GM19468 (cell line): ENCODE results near the gene PLCB1.

Experiments
- ATAC-seq: cut with Tn5 transposase; IDR thresholded peaks from one replicate; pipeline ENCODE4 v1.9.1; 2021; ENCODE audit warnings: mild to moderate bottlenecking, moderate library complexity, moderate number of reproducible peaks; ENCODE audit not compliant: unreplicated experiment; ENCODE audit errors: extremely low read depth

The PLCB1 gene

DNA sequence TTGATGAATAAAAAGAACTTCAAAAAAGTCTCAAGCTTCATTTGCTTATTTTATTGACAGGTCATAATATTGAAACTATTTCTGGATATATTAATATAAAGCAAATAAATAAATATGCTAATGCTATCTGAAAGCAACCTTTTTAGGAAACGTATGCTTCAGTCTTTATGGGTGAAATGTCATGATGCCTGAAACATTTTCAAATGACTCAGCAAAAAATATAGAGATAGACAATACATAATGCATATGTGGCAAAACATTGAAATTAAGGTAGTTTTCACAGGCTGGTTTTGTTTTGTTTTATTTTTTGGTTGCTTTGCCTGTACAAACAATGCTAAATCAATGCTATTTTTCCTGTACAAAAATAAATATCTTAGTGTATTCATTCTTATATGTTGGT lies 742.4 kb downstream of the PLCB1 start:
- no peak for ATAC-seq

DNA sequence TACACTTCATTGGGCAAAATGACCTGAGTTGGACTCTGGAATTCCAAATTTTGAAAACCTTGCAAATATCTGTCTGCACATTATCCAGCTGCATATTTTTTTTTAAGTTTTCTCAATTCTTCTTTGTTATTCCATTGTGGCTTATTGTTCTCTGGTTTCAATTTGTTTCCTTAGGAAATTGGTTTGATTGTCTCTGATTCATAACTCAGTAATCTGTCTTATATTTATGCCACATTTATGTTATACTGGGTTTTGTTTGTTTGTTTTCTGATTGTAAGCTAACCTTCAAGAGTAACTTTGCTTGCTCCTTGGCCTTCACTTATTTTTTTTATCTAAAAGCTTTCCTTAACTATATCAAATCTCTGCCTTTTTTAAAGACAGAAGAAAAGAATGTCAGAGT lies 743.5 kb downstream of the PLCB1 start:
- no peak for ATAC-seq

DNA sequence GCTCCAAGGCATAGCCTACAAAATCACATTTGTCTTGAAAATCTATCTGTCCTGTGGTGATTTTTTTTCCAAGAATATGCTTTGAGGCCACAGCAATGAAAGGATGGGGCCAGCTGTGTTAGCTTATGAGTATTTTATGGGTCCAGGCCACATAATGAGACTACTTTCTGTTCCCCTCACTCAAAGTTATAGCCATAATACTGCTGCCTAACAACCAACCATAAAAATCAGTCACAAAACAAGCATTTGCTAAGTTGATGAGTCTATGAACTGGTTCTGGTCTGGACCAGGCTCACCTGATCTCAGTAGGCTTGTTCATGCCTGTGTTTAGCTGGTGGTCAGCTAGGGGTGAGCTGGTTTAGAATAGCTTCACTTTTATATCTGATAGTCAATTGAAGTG lies 744.3 kb downstream of the PLCB1 start:
- no peak for ATAC-seq

DNA sequence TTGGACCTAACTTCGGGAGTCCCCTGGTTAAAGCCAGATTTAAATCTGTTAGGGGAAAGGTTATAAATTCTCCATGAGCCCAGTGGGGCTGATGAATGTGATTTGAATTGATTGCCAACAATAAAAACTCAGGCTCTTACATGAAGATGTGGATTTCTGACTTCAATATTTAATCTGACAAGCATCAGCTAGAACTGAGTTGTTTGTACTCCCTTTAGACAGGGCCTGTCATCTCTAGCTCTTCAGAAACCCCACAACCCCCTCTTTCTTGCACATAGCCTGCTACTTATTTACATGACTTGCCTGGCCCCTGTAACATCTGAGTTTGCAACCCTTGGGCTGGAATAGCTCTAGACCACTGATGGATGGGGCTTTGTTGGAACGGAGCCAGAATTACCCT lies 745.2 kb downstream of the PLCB1 start:
- ATAC-seq: no peak

DNA sequence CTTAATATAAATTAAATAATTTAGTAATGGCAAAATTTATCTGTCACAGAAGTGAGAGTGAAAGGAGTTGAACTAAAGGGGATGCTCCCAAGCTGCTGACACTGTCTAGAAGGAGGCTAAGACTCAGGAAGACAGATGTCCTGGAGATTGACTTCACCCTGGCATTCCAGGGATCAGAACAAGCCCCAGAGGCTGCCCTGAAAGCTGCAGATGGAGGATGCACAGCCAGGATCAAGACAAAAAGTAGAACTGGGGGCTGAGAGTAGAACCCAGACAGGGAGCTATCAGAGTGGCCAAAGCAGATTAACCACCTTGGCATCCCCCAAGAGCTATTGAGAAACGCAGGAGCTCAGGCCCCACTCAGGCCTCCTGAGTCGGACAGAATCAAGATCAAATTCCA lies 747.6 kb downstream of the PLCB1 start:
- ATAC-seq: no peak

DNA sequence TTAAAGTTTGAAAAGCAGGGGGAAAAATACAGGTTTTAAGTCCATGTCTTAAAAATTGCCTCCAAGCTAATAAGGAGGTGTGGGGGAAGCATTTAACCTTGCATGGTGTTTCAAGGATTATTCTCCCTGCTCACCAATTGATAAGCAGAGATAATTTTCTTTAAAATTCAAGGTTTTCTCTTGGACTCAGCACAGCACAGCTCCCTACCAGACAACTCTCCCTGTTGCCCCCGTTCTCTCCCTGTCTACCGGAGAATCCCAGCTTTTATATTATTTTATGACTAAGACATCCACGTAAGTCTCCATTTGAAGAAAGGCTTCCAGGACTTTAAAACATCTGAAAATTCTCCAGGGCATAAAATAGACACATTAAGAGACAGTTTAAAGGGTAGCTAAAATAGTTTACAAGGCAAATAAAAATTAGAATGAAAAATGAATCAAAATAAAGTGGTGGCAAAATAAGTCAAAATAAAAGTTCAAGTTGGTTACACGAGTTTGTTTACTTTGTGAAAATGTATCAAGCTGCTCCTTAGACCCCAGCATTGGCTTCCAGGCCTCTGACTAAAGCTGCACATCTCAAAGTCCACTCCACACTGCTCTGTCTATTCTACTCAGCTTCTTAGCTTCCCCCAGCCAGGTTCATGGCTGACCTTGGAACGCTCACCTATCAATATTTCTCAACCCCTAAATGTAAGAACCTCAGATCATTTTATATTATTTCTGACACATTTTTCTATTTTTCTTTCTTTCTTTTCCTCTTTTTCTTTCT lies 748.2 kb downstream of the PLCB1 start:
- no peak for ATAC-seq

DNA sequence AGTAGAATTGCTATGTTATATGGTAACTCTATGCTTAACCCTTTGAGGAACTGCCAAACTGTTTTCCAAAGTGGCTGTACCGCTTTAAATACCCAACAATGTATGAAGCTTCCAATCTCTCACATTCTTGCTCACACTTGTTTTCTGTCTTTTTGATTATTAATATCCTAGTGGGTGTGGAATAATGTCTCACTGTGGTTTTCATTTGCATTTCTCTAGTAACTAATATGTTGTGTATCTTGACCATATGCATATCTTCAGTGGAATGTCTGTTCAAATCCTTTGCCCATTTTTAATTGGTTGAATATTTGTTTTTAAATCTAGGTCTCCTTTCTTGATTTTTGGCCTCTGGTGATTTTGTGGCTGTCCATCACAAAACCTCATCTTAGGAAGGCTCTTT lies 759.0 kb downstream of the PLCB1 start:
- no peak for ATAC-seq

DNA sequence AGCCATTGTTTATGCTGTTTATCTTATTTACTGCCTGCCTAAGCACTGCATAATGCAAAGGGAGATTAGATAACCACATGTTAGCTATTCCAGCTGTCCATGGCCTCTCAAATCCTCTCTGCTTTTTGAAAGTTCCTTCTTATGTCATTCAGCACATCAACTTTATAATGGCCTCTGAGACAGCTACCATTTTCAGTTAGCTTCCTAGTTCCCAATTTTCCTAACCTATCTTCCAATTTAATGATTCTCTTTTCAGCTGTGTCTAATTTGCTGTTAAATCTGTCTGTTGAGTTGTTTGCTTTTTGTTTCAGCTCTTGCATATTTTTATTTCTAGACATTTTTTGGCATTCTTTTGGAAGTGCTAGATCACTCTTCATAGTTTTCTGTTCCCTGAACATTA lies 763.4 kb downstream of the PLCB1 start:
- ATAC-seq: no peak

DNA sequence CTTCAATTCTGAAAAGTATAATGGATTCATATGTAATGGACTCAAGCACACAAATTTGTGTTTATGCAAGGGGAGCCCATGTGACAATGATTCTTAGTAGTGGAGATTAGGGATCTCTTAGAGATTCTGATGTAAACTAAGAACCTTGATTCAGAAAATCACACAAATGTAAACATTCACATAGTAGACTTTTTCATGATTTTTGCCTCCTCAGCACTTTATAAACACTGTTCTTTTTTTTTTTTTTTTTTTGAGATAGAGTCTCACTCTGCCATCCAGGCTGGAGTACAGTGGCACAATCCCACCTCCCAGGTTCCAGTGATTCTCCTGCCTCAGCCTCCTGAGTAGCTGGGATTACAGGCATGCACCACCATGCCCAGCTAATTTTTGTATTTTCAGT lies 766.8 kb downstream of the PLCB1 start:
- no peak for ATAC-seq

DNA sequence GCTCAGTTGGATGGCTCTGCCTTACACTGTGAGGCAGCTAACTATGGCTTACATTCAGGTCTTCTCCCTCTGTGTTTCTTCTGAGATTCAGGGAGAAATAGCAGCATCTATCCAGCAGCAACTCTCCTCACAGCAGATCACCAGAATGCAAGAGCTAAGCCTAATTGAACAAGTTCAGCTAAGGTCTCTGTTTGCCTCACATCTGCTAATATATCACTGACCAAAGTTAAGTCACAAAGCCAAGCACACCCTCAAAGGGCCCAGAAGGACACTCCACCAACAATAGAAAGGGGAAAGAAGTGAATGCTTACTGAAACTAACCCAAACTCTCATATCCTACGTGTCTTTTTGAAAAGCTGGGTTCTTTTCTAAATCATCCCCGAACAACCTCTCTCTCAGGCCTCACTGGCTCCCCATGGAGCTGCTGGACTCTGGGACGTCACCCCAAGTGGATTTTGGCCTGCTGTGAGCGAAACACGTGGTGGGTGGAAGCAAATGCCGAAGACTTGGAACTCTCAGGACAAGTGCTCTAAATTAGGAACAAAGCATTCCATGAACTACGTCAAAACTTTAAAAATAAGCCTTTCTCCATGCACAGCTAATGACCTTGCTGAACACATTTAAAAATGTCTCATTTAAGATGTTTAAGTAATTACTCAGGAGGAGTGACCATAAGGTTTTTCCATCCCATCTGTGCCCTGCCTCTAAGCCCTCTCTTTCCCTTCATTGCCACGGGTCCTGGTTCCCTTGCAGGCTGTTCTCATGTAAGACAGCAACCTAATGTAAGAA lies 769.4 kb downstream of the PLCB1 start:
- no peak for ATAC-seq

DNA sequence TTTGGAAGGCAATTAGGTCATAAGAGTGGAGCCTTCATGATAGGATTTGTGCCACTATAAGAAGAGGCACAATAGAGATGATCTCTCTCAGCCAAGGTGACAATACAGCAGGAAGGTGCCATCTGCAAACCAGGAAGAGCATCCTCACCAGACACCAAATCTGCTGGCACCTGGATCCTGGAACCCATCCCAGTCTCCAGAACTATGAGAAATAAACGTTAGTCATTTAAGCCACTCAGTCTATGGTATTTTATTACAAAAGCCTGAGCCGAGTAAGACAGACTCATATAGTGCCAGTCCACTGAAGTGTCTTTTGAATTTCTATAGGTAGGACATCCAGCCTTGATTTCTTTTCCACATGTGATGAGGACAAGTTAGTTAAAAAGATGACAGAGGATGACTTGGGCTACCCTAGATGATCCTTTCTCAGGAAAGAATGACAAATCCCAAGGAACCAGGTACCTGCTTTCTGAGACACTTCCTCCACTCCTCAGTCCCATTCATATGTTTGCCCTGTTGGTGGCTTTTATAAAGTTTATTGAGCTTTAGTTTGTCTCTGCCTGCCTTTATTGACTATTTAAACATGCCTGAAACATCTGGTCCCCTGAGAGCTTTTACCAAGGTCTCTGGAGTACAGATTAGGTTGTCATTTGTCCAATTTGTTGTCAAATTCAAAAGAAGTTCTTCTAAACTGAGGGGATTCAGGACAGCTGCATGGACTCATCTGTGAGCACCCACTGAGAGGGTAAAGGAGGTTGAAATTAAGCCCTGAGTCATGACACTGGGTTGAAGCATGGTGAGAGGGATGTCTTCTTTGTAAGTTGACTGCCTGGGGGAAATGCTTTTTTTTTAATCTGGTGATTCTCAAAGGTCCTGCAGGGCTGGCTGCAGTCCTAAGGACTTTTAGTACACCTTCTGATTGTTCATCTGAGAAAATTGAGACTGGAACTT lies 771.9 kb downstream of the PLCB1 start:
- ATAC-seq: no peak

DNA sequence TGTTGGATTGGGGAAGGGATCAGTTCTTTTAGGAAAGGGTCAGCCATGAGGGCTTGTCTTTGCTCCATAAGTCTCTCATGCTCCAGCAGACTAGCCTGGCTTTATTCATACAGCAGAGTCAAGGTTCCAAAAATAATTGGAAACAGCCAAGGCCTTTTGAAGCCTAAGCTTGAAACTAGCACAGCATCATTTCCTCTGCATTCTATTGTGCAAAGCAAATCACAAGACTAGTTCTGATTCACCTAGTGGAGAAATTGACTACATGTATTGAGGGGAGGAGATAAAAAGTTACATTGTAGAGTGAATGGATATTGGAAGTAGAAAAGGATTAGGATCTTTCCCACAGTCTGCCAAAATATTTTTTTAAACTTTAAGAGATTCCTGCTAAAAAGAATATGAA lies 777.5 kb downstream of the PLCB1 start:
- ATAC-seq: no peak

DNA sequence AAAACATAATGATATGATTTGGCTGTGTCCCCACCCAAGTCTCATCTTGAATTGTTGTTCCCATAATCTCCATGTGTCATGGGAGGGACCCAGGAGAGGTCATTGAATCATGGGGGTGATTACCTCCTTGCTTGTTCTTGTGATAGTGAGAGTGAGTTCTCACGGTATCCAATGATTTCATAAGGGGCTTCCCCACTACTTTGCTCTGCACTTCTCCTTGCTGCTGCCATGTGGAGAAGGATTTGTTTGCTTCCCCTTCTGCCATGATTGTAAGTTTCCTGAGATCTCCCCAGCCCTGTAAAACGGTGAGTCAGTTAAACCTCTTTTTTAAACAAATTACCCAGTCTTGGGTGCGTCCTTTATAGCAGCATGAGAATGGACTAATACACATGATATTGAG lies 780.0 kb downstream of the PLCB1 start:
- ATAC-seq: no peak

DNA sequence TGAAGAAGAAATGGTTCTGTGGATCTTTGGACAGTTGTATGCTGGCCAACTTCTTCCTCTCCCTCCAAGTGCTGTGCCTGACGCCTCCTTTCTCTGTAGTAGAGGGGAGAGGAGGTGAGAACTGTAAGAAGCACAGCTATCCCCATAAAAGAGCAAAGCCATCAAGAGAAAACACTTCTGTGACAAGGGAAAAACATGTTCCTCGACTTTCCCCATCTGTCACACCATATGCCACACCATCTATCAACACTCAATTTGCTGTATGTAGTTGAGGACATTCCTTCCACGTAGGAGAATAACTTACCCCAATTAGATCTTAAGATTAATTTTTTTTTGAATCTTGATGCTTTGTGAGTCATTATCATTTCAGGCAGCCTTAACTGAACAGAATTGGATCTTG lies 780.7 kb downstream of the PLCB1 start:
- no peak for ATAC-seq

DNA sequence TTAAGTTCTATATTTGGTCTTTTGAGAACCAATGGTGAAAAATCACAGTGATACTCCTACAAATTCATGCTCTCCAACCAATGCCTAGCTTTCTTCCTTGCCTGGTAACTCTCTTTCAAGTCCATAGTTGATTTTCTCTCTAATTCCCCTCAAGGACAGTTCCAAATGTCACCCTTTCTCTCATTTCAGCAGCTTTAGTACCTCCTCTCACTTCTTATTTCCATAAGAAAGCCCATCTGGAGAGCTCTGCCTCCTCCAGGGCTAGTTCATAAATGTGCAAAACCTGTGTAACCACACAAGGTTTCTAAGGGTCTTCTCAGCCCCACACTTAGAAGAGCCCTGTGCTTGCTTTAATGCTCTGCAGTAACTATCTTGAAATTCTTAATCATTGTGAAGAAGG lies 781.4 kb downstream of the PLCB1 start:
- no peak for ATAC-seq

DNA sequence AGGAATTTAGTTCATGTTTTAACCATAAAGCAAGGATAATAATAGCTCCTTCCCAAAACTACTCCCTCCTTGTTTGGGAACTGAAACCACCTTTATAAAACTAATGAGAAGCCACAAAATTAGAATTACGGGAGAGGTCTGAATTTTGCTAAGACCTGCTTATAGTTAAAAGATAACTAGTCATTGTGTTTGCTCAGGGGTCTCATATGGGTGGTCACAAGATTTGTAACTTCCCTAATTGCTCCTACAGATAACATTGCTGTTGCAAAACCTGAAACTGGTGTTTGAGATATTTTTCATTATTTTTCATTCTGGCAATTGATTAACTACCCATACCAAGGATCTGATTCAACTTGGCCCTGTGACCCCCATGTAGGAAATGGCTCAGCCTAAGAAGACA lies 782.4 kb downstream of the PLCB1 start:
- ATAC-seq: no peak

DNA sequence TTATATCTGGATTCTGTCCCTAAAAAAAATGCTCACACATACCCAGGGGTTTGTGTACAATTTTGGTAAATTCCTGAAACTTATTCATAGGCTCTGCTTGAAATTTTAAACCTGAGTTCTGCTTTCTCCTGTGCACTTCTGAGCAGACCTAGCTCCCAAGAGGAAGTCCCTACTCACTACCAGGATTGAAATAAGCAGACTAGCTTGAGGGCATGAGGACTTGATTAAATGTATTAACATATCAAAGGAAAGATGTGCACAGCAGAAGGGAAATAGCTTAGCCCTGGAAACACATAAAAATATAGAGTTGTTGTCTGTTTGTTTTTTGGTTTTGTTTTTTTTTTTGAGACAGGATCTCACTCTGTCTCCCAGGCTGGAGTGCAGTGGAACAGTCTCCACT lies 785.0 kb downstream of the PLCB1 start:
- ATAC-seq: no peak

DNA sequence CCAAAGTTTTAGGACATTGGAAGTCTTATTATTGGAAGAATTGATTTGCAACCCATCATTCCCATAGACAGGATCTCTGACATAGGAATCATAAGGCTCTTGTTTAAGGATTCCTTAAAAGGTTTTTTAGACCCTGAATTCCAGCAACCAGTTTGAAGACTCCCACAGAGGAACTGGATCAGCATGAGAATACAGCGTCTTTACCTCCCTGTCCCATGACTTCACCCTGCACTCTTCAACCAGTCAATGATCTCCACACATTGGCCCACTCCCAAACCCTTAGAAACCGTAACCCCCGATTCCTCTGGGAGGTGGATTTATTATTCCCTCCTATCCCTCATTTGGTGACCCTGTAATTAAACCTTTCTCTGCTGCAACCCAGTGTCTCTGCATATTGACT lies 786.1 kb downstream of the PLCB1 start:
- ATAC-seq: no peak

DNA sequence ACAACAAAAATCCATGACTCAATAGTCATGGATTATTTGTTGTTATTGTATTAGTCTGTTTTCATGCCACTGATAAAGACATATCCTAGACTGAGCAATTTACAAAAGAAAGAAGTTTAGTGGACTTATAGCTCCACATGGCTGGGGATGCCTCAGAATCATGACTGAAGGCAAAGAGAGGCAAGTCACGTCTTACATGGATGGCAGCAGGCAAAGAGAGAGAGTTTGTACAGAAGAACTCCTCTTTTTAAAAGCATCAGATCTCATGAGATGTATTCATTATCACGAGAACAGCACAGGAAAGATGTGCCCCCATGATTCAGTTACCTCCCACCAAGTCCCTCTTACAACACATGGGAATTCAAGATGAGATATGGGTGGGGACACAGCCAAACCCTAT lies 792.5 kb downstream of the PLCB1 start:
- no peak for ATAC-seq

DNA sequence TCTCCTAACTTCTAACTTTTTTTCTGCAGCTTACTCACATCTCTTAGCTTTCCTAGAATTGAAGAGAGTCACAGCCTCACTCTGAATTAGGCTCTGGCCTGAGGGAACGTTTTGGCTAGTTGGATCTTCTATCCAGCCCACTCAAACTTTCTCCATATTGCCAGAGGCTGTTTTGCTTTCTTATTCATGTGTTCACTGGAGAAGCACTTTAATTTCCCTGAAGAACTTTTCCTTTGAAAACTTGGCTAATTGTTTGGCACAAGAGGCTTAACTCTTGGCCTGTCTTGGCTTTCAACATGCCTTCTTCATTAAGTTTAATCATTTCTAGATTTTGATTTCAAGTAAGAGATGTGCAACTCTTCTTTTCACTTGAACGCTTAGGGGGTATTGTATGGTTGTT lies 798.7 kb downstream of the PLCB1 start:
- ATAC-seq: no peak
